Fibroblast of skin of left quadriceps (primary cell): ENCODE results near the gene NOL4L.

Source experiments
- DNase-seq, 2 experiments: peaks; one replicate each; pipeline ENCODE4 v3.0.0-alpha.2; 2013; ENCODE audit warnings: low read depth in 2 of 2

The NOL4L gene

GRCh38 chr20:32483351-32484224 is 101.5 kb downstream of the NOL4L start:
- peak in 1 of 2 experiments; percentile 42 for DNase-seq

GRCh38 chr20:32482442-32483261 is 102.5 kb downstream of the NOL4L start:
- DNase-seq = no peak

- no peak for DNase-seq
These were observed 103.0 kb downstream of the NOL4L start for GRCh38 chr20:32482143-32482441.

- no peak for DNase-seq
These were observed 103.6 kb downstream of the NOL4L start for GRCh38 chr20:32481311-32482142.

- no peak for DNase-seq
These were observed 104.5 kb downstream of the NOL4L start for GRCh38 chr20:32480371-32481241.

- no peak for DNase-seq
These were observed 105.4 kb downstream of the NOL4L start for GRCh38 chr20:32479697-32480171.

- DNase-seq = no peak
These were observed 106.1 kb downstream of the NOL4L start for GRCh38 chr20:32479012-32479411.

GRCh38 chr20:32478576-32478975 is 106.6 kb downstream of the NOL4L start:
- no peak for DNase-seq

GRCh38 chr20:32477594-32478512 is 107.3 kb downstream of the NOL4L start:
- DNase-seq = no peak

GRCh38 chr20:32476684-32477593 is 108.2 kb downstream of the NOL4L start:
- DNase-seq = no peak

- DNase-seq = peak; percentile 88 to 90
These were observed 109.9 kb downstream of the NOL4L start for GRCh38 chr20:32474967-32475811.

GRCh38 chr20:32474717-32474966 is 110.5 kb downstream of the NOL4L start:
- DNase-seq = no peak

GRCh38 chr20:32474009-32474716 is 111.0 kb downstream of the NOL4L start:
- no peak for DNase-seq

GRCh38 chr20:32473231-32474008 is 111.7 kb downstream of the NOL4L start:
- no peak for DNase-seq

- DNase-seq = no peak
These were observed 112.4 kb downstream of the NOL4L start for GRCh38 chr20:32472581-32473207.

- no peak for DNase-seq
These were observed 114.2 kb downstream of the NOL4L start for GRCh38 chr20:32470940-32471339.
